HG02885 (cell line): ENCODE data around the gene CDC42SE2.

Source experiments
- ATAC-seq: cut with Tn5 transposase; IDR thresholded peaks from one replicate; pipeline ENCODE4 v1.9.1; 2021; ENCODE audit warnings: mild to moderate bottlenecking; ENCODE audit not compliant: unreplicated experiment, poor library complexity

The CDC42SE2 gene

GRCh38 chr5:131263648-131264450 is at the start of gene CDC42SE2:
TSS of gene CDC42SE2 (plus strand) at chr5:131264053. CDS start at chr5:131359494, 95,441 bp downstream.
- ATAC-seq, result peak; percentile 85

- ATAC-seq, result no peak
Measured at GRCh38 chr5:131214609-131215227, 49.1 kb upstream of the CDC42SE2 start.

- ATAC-seq, result no peak
Measured at GRCh38 chr5:131217791-131218190, 46.1 kb upstream of the CDC42SE2 start.

- ATAC-seq, result peak; percentile 83
Measured at GRCh38 chr5:131218392-131218791, 45.5 kb upstream of the CDC42SE2 start.

- no peak for ATAC-seq
Measured at GRCh38 chr5:131220566-131220965, 43.3 kb upstream of the CDC42SE2 start.

- no peak for ATAC-seq
Measured at GRCh38 chr5:131221008-131221703, 42.7 kb upstream of the CDC42SE2 start.

- ATAC-seq, result no peak
Measured at GRCh38 chr5:131221888-131222287, 42.0 kb upstream of the CDC42SE2 start.

- no peak for ATAC-seq
Measured at GRCh38 chr5:131222731-131223130, 41.1 kb upstream of the CDC42SE2 start.

- no peak for ATAC-seq
Measured at GRCh38 chr5:131223751-131224386, 40.0 kb upstream of the CDC42SE2 start.

GRCh38 chr5:131224387-131225201 is 39.3 kb upstream of the CDC42SE2 start:
- peak; percentile 81 for ATAC-seq

GRCh38 chr5:131225282-131225974 is 38.4 kb upstream of the CDC42SE2 start:
- no peak for ATAC-seq

- ATAC-seq, result no peak
Measured at GRCh38 chr5:131226899-131227298, 37.0 kb upstream of the CDC42SE2 start.

GRCh38 chr5:131228646-131229045 is 35.2 kb upstream of the CDC42SE2 start:
- no peak for ATAC-seq

GRCh38 chr5:131229623-131230022 is 34.2 kb upstream of the CDC42SE2 start:
- no peak for ATAC-seq

- peak; percentile 83 for ATAC-seq
Measured at GRCh38 chr5:131230406-131230805, 33.4 kb upstream of the CDC42SE2 start.

GRCh38 chr5:131239686-131240085 is 24.2 kb upstream of the CDC42SE2 start:
- ATAC-seq, result no peak

GRCh38 chr5:131242728-131243255 is 21.1 kb upstream of the CDC42SE2 start:
- no peak for ATAC-seq

- ATAC-seq, result no peak
Measured at GRCh38 chr5:131245312-131245711, 18.5 kb upstream of the CDC42SE2 start.

- ATAC-seq, result no peak
Measured at GRCh38 chr5:131245948-131246347, 17.9 kb upstream of the CDC42SE2 start.
